ENCODE measurements around the gene SNCB.

SNCB gene

DNA sequence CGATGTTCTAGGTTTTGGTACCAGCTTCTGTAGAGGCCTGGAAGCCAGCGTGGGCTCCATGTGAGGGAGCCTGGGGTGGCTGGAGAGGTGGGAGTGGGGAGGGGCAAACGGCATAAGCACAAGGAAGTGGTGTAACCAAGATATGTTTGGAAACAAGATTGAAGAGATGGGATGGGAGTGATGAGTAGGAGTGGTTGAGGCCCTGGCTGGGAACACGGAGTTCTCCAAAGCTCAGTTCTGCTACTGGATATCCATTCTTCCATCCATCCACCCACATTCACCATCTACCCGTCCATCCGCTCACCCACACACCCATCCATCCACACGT lies 29.1 kb upstream of the SNCB start:
- no peaks in the 10 kb centered on the region for H3K27me3 ChIP-seq (ENCODE audit: insufficient read depth, low read length, poor library complexity)

DNA sequence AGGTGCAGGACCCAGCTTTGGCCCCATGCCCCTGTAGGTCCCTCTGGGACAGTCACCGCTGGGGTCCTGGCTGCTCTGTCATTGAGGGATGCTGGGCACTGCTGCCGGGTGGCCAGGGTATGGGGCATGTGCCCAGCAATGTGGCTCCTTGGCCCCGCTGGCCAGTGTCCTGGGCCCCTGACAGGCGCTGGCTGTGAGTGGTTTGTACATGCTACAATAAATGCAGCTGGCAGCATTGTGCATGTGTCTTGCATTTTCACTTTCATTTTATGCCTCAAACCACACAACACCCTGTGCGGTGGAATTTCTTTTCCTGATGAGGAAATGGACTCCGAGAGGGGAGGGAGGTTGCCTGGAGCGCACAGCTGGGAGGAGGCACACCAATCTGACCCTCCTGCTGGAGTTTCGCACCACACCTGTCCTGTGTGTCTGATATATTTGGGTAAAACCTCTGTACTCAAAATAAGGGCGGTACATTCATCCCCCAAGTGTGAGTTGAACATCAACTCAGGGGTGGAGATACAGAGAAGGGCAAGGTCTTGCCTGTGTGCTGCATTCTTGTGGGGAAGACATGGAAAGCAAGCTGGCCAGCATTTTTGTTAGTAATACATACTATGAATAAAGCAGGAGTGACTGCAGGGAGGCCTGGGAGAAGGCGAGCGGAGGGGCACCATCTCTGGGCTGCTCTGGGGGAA lies 28.6 kb upstream of the SNCB start:
- no peak for DNase-seq
- Histone ChIP-seq H3K36me3 (ENCODE audit: control insufficient read depth, insufficient read depth, low read length) (no peaks in the 10 kb centered on the region), H3K4me1 (ENCODE audit: control insufficient read depth, low read depth, low read length) (no peaks in the 10 kb centered on the region), H3K4me3 (ENCODE audit: low read length) (no peak overlapping the region), H3K27ac (ENCODE audit: low read depth, low read length) (no peak overlapping the region), H3K4me2 (ENCODE audit: low read length) (no peak overlapping the region), H2BK120ac (ENCODE audit: low read depth, low read length) (no peak overlapping the region), H3K79me1 (ENCODE audit: low read length) (no peaks in the 10 kb centered on the region), H3K27me3 (ENCODE audit: insufficient read depth, low read length, poor library complexity) (no peaks in the 10 kb centered on the region), H3K9ac (ENCODE audit: low read length) (no peak overlapping the region), H4K5ac (ENCODE audit: low read length) (no peak overlapping the region), H2BK15ac (replicated peaks; ENCODE audit: low read depth) (no peak overlapping the region), H2AK5ac (ENCODE audit: low read length) (no peak overlapping the region), H3K79me2 (ENCODE audit: control insufficient read depth, insufficient read depth, low read length) (no peaks in the 10 kb centered on the region), H3K23ac (ENCODE audit: low read length) (no peak overlapping the region), H4K8ac (ENCODE audit: low read depth, low read length) (no peak overlapping the region), H3K4ac (ENCODE audit: low read depth, low read length) (no peak overlapping the region), H3K18ac (ENCODE audit: low read length) (no peak overlapping the region), H2BK5ac (ENCODE audit: low read length) (no peak overlapping the region), H3K56ac (ENCODE audit: low read length) (no peak overlapping the region)
- no CpG with 5 or more reads among the region's 11 CpGs for WGBS (ENCODE audit: extremely low coverage, insufficient coverage, low lambda C conversion rate)

More for the DNA sequence above, 29.1 kb upstream of the SNCB start:
- Histone ChIP-seq H3K79me1 (ENCODE audit: low read length) (no peaks in the 10 kb centered on the region), H3K56ac (ENCODE audit: low read length) (no peak overlapping the region), H4K8ac (ENCODE audit: low read depth, low read length) (no peak overlapping the region), H2AK5ac (ENCODE audit: low read length) (no peak overlapping the region), H3K4me1 (ENCODE audit: control insufficient read depth, low read depth, low read length) (no peaks in the 10 kb centered on the region), H3K27ac (ENCODE audit: low read depth, low read length) (no peak overlapping the region), H2BK5ac (ENCODE audit: low read length) (no peak overlapping the region), H2BK15ac (replicated peaks; ENCODE audit: low read depth) (no peak overlapping the region), H3K79me2 (ENCODE audit: control insufficient read depth, insufficient read depth, low read length) (no peaks in the 10 kb centered on the region), H3K18ac (ENCODE audit: low read length) (no peak overlapping the region), H4K5ac (ENCODE audit: low read length) (no peak overlapping the region), H3K36me3 (ENCODE audit: control insufficient read depth, insufficient read depth, low read length) (no peaks in the 10 kb centered on the region), H3K23ac (ENCODE audit: low read length) (no peak overlapping the region), H3K4me3 (ENCODE audit: low read length) (no peak overlapping the region), H3K4ac (ENCODE audit: low read depth, low read length) (no peak overlapping the region), H2BK120ac (ENCODE audit: low read depth, low read length) (no peak overlapping the region), H3K9ac (ENCODE audit: low read length) (no peak overlapping the region), H3K4me2 (ENCODE audit: low read length) (no peak overlapping the region)
- no CpG with 5 or more reads among the region's 7 CpGs for WGBS (ENCODE audit: extremely low coverage, insufficient coverage, low lambda C conversion rate)
- DNase-seq, result no peak

DNA sequence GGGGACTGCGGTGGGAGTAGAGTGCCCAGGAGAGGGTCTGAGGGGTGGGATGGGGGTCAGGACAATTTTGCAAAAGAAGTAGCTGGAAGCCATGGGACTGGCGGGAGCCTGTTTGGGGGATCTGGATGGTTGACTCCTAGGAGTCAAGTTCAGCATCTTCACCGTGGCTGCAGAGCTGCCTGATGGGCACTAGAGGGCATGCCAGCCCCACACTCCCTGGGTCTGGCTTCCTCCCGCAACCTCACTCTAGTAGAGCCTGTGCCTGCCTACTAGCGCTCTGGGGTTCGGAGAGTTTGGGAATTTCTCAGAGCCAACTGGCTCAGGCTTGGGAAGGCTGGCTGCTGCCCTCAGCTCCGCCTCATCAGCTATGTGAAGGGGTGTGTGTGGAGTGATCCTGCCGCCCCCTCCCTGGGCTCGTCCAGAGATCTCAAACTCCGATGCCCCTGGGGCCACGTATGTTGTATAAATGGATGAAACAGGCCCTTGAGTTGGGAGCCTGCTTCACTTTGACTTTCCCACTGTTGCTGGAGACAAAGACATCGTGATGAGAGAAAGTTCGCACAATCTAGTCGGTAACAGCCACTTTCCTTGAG lies 27.8 kb upstream of the SNCB start:
- no CpG with 5 or more reads among the region's 14 CpGs for WGBS (ENCODE audit: extremely low coverage, insufficient coverage, low lambda C conversion rate)
- no peaks in the 10 kb centered on the region for H3K36me3 ChIP-seq (ENCODE audit: control insufficient read depth, insufficient read depth, low read length)

DNA sequence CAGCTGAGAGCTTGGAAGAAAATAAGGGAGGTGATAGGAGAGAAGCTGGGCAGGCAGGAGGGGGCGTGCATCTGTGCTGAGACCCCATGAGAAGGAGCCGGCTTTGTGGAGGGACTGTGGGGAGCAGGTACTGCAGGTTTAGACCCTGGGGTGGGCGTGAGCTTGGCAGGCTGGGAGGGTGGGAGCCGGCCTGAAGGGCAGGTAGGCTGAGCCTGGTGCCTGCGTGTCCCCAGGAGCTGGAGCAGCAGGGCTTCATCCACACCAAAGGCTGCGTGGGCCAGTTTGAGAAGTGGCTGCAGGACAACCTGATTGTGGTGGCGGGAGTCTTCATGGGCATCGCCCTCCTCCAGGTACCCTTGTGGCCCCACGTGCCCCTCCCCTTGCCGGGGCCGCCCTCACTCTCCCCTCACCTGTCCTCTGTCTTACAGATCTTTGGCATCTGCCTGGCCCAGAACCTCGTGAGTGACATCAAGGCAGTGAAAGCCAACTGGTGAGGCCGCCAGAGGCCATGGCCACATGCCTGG lies 26.2 kb upstream of the SNCB start:
- WGBS (ENCODE audit: extremely low coverage, insufficient coverage, low lambda C conversion rate), result no CpG with 5 or more reads among the region's 13 CpGs
- Histone ChIP-seq H3K4me1 (ENCODE audit: control insufficient read depth, low read depth, low read length) (no peaks in the 10 kb centered on the region), H2AK5ac (ENCODE audit: low read length) (no peak overlapping the region), H3K36me3 (ENCODE audit: control insufficient read depth, insufficient read depth, low read length) (no peaks in the 10 kb centered on the region), H3K4me3 (ENCODE audit: low read length) (no peak overlapping the region), H2BK5ac (ENCODE audit: low read length) (no peak overlapping the region), H3K56ac (ENCODE audit: low read length) (no peak overlapping the region), H3K4ac (ENCODE audit: low read depth, low read length) (no peak overlapping the region), H2BK15ac (replicated peaks; ENCODE audit: low read depth) (no peak overlapping the region), H3K4me2 (ENCODE audit: low read length) (no peak overlapping the region), H3K27me3 (ENCODE audit: insufficient read depth, low read length, poor library complexity) (no peaks in the 10 kb centered on the region), H3K79me2 (ENCODE audit: control insufficient read depth, insufficient read depth, low read length) (no peaks in the 10 kb centered on the region), H3K23ac (ENCODE audit: low read length) (no peak overlapping the region), H3K79me1 (ENCODE audit: low read length) (no peaks in the 10 kb centered on the region), H3K18ac (ENCODE audit: low read length) (no peak overlapping the region), H4K5ac (ENCODE audit: low read length) (no peak overlapping the region), H3K27ac (ENCODE audit: low read depth, low read length) (no peak overlapping the region), H3K9ac (ENCODE audit: low read length) (no peak overlapping the region), H2BK120ac (ENCODE audit: low read depth, low read length) (no peak overlapping the region), H4K8ac (ENCODE audit: low read depth, low read length) (no peak overlapping the region)
- no peak for DNase-seq

More for the DNA sequence above, 27.8 kb upstream of the SNCB start:
- Histone ChIP-seq H3K18ac (ENCODE audit: low read length) (no peak overlapping the region), H3K27ac (ENCODE audit: low read depth, low read length) (no peak overlapping the region), H2BK120ac (ENCODE audit: low read depth, low read length) (no peak overlapping the region), H3K79me1 (ENCODE audit: low read length) (no peaks in the 10 kb centered on the region), H2AK5ac (ENCODE audit: low read length) (no peak overlapping the region), H2BK15ac (replicated peaks; ENCODE audit: low read depth) (no peak overlapping the region), H4K8ac (ENCODE audit: low read depth, low read length) (no peak overlapping the region), H3K4me2 (ENCODE audit: low read length) (no peak overlapping the region), H3K27me3 (ENCODE audit: insufficient read depth, low read length, poor library complexity) (no peaks in the 10 kb centered on the region), H3K79me2 (ENCODE audit: control insufficient read depth, insufficient read depth, low read length) (no peaks in the 10 kb centered on the region), H3K9ac (ENCODE audit: low read length) (no peak overlapping the region), H3K56ac (ENCODE audit: low read length) (no peak overlapping the region), H3K23ac (ENCODE audit: low read length) (no peak overlapping the region), H3K4me1 (ENCODE audit: control insufficient read depth, low read depth, low read length) (no peaks in the 10 kb centered on the region), H4K5ac (ENCODE audit: low read length) (no peak overlapping the region), H2BK5ac (ENCODE audit: low read length) (no peak overlapping the region), H3K4ac (ENCODE audit: low read depth, low read length) (no peak overlapping the region), H3K4me3 (ENCODE audit: low read length) (no peak overlapping the region)
- peak; percentile 88 for DNase-seq

DNA sequence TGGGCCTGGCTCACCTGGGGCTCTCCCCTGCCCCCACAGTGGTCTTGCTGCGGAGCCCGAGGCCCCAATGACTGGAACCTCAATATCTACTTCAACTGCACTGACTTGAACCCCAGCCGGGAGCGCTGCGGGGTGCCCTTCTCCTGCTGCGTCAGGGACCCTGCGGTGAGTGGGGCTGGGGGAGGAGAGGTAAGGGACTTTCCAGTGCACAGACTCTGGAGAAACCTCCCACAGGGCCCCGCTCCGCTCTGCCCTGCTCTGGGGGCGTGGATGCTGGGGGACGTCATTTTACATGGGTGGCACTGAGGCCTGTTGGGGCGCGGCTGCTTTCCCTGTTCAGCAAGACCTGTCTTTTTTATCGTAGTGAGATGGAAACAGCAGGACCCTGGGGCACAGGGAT lies 24.5 kb upstream of the SNCB start:
- H3K56ac ChIP-seq (ENCODE audit: low read length), result no peak overlapping the region
- no peaks in the 10 kb centered on the region for H3K27me3 ChIP-seq (ENCODE audit: insufficient read depth, low read length, poor library complexity)
- H3K4me1 ChIP-seq (ENCODE audit: control insufficient read depth, low read depth, low read length), result no peaks in the 10 kb centered on the region
- peaks cover 3% of the 10 kb centered on the region for H3K79me2 ChIP-seq (ENCODE audit: control insufficient read depth, insufficient read depth, low read length)
- H2BK5ac ChIP-seq (ENCODE audit: low read length), result no peak overlapping the region
- H2AK5ac ChIP-seq (ENCODE audit: low read length), result no peak overlapping the region
- H3K4ac ChIP-seq (ENCODE audit: low read depth, low read length), result no peak overlapping the region
- H3K23ac ChIP-seq (ENCODE audit: low read length), result no peak overlapping the region
- WGBS (ENCODE audit: extremely low coverage, insufficient coverage, low lambda C conversion rate), result no CpG with 5 or more reads among the region's 14 CpGs
- H3K27ac ChIP-seq (ENCODE audit: low read depth, low read length), result no peak overlapping the region
- no peak overlapping the region for H3K4me3 ChIP-seq (ENCODE audit: low read length)
- no peak overlapping the region for H2BK120ac ChIP-seq (ENCODE audit: low read depth, low read length)
- no peak overlapping the region for H3K4me2 ChIP-seq (ENCODE audit: low read length)
- H3K36me3 ChIP-seq (ENCODE audit: control insufficient read depth, insufficient read depth, low read length), result no peaks in the 10 kb centered on the region
- no peak overlapping the region for H4K8ac ChIP-seq (ENCODE audit: low read depth, low read length)
- H4K5ac ChIP-seq (ENCODE audit: low read length), result no peak overlapping the region
- H3K9ac ChIP-seq (ENCODE audit: low read length), result no peak overlapping the region
- no peak overlapping the region for H3K18ac ChIP-seq (ENCODE audit: low read length)
- H3K79me1 ChIP-seq (ENCODE audit: low read length), result peaks cover 4% of the 10 kb centered on the region
- no peak for DNase-seq
- no peak overlapping the region for H2BK15ac ChIP-seq (replicated peaks; ENCODE audit: low read depth)

Data from mesendoderm (in vitro differentiated cells).